GM12878 (cell line): ENCODE data around the gene PAX1. TPM values are rescaled to one million over a fixed set of nuclear protein-coding genes. Genes with fewer than 3 reads are reported as not detected.

Experiments used
- ATAC-seq: fragments of 200-7000 bp; cut with Tn5 transposase; 3 replicates; pipeline ENCODE4 v1.9.1; 2020; ENCODE audit warnings: mild to moderate bottlenecking, moderate library complexity
- BruUV-seq: library from RNA; stranded (reverse); fragments of 400-500 nt; replicated peaks from 2 replicates; lab custom pipeline; 2021; lab: Mats Ljungman, UMichigan
- CTCF ChIA-PET: fragments of 300-600 bp; sonication (Branson Sonifier 250); formaldehyde crosslinking; extraction: SDS; loops from one replicate; lab custom pipeline; 2021; ENCODE audit warnings: inconsistent platforms; lab: Yijun Ruan, JAX
- POLR2A ChIA-PET: fragments of 350-600 bp; formaldehyde crosslinking; extraction: SDS; loops from one replicate; lab custom pipeline; 2021; ENCODE audit warnings: inconsistent platforms; lab: Charles Lee
- RAD21 ChIA-PET: fragments of 300-600 bp; sonication (Branson Sonifier 250); formaldehyde crosslinking; loops from one replicate; lab custom pipeline; 2023; ENCODE audit warnings: antibody characterized with exemption; ENCODE audit not compliant: unreplicated experiment; lab: Charles Lee
- SMC1A ChIA-PET: fragments of 300-600 bp; sonication (Branson Sonifier 250); formaldehyde crosslinking; loops from one replicate; lab custom pipeline; 2023; ENCODE audit not compliant: unreplicated experiment, uncharacterized antibody; lab: Charles Lee
- DNase-seq: peaks from one replicate; pipeline ENCODE4 v3.0.0-alpha.2; 2011; ENCODE audit warnings: low read depth, low spot score
- FAIRE-seq: peaks from 3 replicates; lab custom pipeline; 2011; peaks lifted over from hg19 to GRCh38; lab: Jason Lieb, UNC
- H2AFZ ChIP-seq: 2 replicates; pipeline ENCODE4 v1.6.0; 2011; ENCODE audit warnings: low read depth, low read length, control low read depth; ENCODE audit not compliant: control insufficient read depth
- H3K27ac ChIP-seq: 2 replicates; pipeline ENCODE4 v1.5.1; 2011; ENCODE audit warnings: control low read depth; ENCODE audit not compliant: control insufficient read depth, insufficient read depth
- H3K27me3 ChIP-seq, 2 experiments: replicated peaks in 1 of 2; 2 replicates each; pipeline versions ENCODE4 v1.6.0 to v1.6.1; 2011; ENCODE audit warnings: low read length in 1 of 2; ENCODE audit not compliant: control insufficient read depth in 2 of 2, insufficient read depth in 2 of 2
- H3K36me3 ChIP-seq, 2 experiments: 2 replicates each; pipeline ENCODE4 v1.5.1; 2011; ENCODE audit warnings: low read length in 1 of 2; ENCODE audit not compliant: control insufficient read depth in 2 of 2, insufficient read depth in 2 of 2
- H3K4me1 ChIP-seq: 2 replicates; pipeline ENCODE4 v1.6.1; 2011; ENCODE audit warnings: mild to moderate bottlenecking, low read length, moderate library complexity, mixed read lengths; ENCODE audit not compliant: control insufficient read depth, insufficient read depth
- H3K4me2 ChIP-seq: 2 replicates; pipeline ENCODE4 v1.6.0; 2011; ENCODE audit warnings: control low read depth; ENCODE audit not compliant: control insufficient read depth, insufficient read depth
- H3K4me3 ChIP-seq: fragments of 200-600 bp; sonication (generic); 2 replicates; pipeline ENCODE4 v1.5.1; 2016
- H3K79me2 ChIP-seq: 2 replicates; pipeline ENCODE4 v1.6.0; 2011; ENCODE audit warnings: low read length; ENCODE audit not compliant: control insufficient read depth, insufficient read depth
- H3K9ac ChIP-seq: 2 replicates; pipeline ENCODE4 v1.8.0; 2011; ENCODE audit warnings: low read length, control low read depth, mixed read lengths; ENCODE audit not compliant: control insufficient read depth, insufficient read depth
- H3K9me3 ChIP-seq: replicated peaks from 3 replicates; pipeline ENCODE4 v1.5.1; 2011; ENCODE audit warnings: mild to moderate bottlenecking, low read length; ENCODE audit not compliant: control insufficient read depth, insufficient read depth
- H4K20me1 ChIP-seq: 2 replicates; pipeline ENCODE4 v1.6.0; 2011; ENCODE audit not compliant: control insufficient read depth, insufficient read depth
- EGR1 ChIP-seq, 2 experiments: IDR thresholded peaks; 1 replicate in 1 of 2; 2 replicates in 1 of 2; pipeline ENCODE4 v1.6.1; 2011 to 2012; ENCODE audit warnings: low read depth in 2 of 2, low read length in 2 of 2, borderline replicate concordance in 1 of 2, mild to moderate bottlenecking in 1 of 2, moderate library complexity in 1 of 2
- KDM1A ChIP-seq: fragments of 200-600 bp; sonication (generic); IDR thresholded peaks from 2 replicates; pipeline ENCODE4 v1.6.1; 2016; ENCODE audit warnings: borderline replicate concordance
- LARP7 ChIP-seq: fragments of 450-650 bp; IDR thresholded peaks from 2 replicates; pipeline ENCODE4 v1.6.1; 2017; ENCODE audit warnings: mild to moderate bottlenecking
- SKIL ChIP-seq: fragments of 450-650 bp; IDR thresholded peaks from 2 replicates; pipeline ENCODE4 v1.6.1; 2017; ENCODE audit warnings: mild to moderate bottlenecking, low read depth, inconsistent platforms; ENCODE audit not compliant: poor library complexity, severe bottlenecking
- SRF ChIP-seq, 2 experiments: IDR thresholded peaks; 2 replicates each; pipeline ENCODE4 v1.6.1; 2011; ENCODE audit warnings: low read depth in 2 of 2, low read length in 2 of 2, mild to moderate bottlenecking in 1 of 2, moderate library complexity in 1 of 2
- ZZZ3 ChIP-seq: IDR thresholded peaks from 2 replicates; pipeline ENCODE4 v1.6.1; 2011; ENCODE audit warnings: low read depth; ENCODE audit not compliant: control insufficient read depth, insufficient read length
- WGBS: methylation state at CpG from one replicate; pipeline ENCODE4 v1.1.6; 2016; ENCODE audit warnings: low lambda C conversion rate; ENCODE audit not compliant: insufficient replicate concordance, insufficient coverage; ENCODE audit errors: missing lambda C conversion rate; 5-methylcytosine and 5-hydroxymethylcytosine counted together
- in situ Hi-C: fragments of 300-500 bp; cut with MboI; formaldehyde crosslinking; loops from 9 replicates; pipeline ENCODE4 v1.14.3; 2018; ENCODE audit warnings: mixed read lengths
- intact Hi-C: fragments of 100-400 bp; cut with micrococcal nuclease; formaldehyde crosslinking; loops from one replicate; pipeline ENCODE4 v1.14.2; 2022; ENCODE audit not compliant: unreplicated experiment
- polyA plus RNA-seq, 11 experiments: library from polyadenylated mRNA; depleted of rRNA in 4 of 11; unstranded in 6 of 11; stranded (reverse) in 5 of 11; fragments of >200 nt; fragmentation: Nextera tagmentation in 4 of 11; fragmentation: Illumina TruSeq in 1 of 11; extraction: Ambion mirVana in 4 of 11; extraction: Trizol in 1 of 11; gene quantifications; 1 replicate in 1 of 11; 2 replicates in 10 of 11; pipeline versions ENCODE4 v1.2.1 to v1.2.3, GENCODE V29; 2011 to 2016; ENCODE audit warnings: inconsistent platforms in 2 of 11, missing spikeins in 2 of 11, low read depth in 1 of 11
- total RNA-seq, 4 experiments: library from RNA; depleted of rRNA in 3 of 4; stranded (reverse); fragments of >200 nt in 3 of 4; fragmentation: Illumina TruSeq in 1 of 4; extraction: Trizol in 1 of 4; gene quantifications; 2 replicates each; pipeline versions ENCODE4 v1.2.1 to v1.2.3, GENCODE V29; 2013 to 2021

Gene PAX1
- total and polyA plus RNA-seq, 10 of the 15 experiments (the other 5 are each of a cell fraction or from before 2014, with no cell fraction given) = not detected

DNA sequence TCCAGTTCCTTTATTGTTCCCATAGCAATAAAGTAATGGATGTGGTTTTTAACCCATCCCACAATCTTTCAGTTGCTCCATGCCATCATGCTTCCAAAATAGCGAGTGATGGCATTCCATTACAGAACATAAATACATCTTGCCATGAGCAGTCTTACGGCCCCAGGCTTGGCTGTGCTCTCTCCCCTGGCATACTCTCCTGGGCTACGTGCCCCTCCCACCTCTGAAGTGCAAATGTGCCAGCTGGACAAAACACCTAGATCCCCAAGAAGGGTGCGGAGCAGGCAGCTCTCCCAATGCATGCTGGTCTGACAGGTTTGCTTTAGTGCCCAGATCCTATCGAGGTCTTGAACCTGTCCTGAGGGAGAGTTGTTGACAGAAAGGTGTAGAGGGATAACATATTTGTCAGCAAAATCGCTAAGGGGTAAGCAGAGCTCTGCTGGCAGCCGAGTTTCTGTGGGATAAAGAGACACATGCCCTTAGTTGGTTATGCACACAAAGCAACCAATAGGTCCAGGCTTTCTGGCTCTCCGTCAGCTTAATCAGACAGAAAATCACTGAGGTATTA, 43.9 kb upstream of the PAX1 start:
- Histone ChIP-seq H3K9ac (no peak overlapping the region), H4K20me1 (no peaks in the 10 kb centered on the region), H3K27me3 (no peaks in the 10 kb centered on the region), H3K4me3 (no peak overlapping the region), H3K79me2 (no peaks in the 10 kb centered on the region), H3K4me1 (no peaks in the 10 kb centered on the region), H3K27ac (no peak overlapping the region), H2AFZ (no peak overlapping the region), H3K36me3 (no peaks in the 10 kb centered on the region), H3K9me3 (no peaks in the 10 kb centered on the region), H3K4me2 (no peak overlapping the region)
- BruUV-seq = no TSS peak
- intact Hi-C loops (no loop called here), in situ Hi-C loops (no loop called here)
- DNase-seq (no peak), FAIRE-seq (no peak), ATAC-seq (no peak)
- WGBS = 37% methylated on average over 8 of the region's 8 CpGs
- ChIA-PET SMC1A (interaction anchor here (0.6 kb wide), 1 partner anchor 728 kb away, joined by 3 read pairs; no protein-coding TSS in a partner anchor), RAD21 (no interaction called here), POLR2A (no interaction called here), CTCF (no interaction called here)
- TF ChIP-seq ZZZ3 (no peak), EGR1 (IDR thresholded peaks at IDR 0.05; ENCODE audit: borderline replicate concordance in 1 of 2, low read depth in 2 of 2, low read length in 2 of 2) (no peak), SKIL (no peak), KDM1A (no peak), LARP7 (no peak)

- intact Hi-C loops (no loop called here), in situ Hi-C loops (no loop called here)
- ATAC-seq = no peak
- CTCF ChIA-PET = no interaction called here
- Histone ChIP-seq H3K9me3 (no peaks in the 10 kb centered on the region), H4K20me1 (no peaks in the 10 kb centered on the region), H3K27ac (no peak overlapping the region), H2AFZ (no peak overlapping the region), H3K4me2 (no peak overlapping the region), H3K4me3 (no peak overlapping the region), H3K27me3 (no peaks in the 10 kb centered on the region), H3K36me3 (no peaks in the 10 kb centered on the region), H3K4me1 (no peaks in the 10 kb centered on the region), H3K79me2 (no peaks in the 10 kb centered on the region), H3K9ac (no peak overlapping the region)
- BruUV-seq = no TSS peak
- SMC1A ChIA-PET = no interaction called here
- DNase-seq = no peak
- RAD21 ChIA-PET = no interaction called here
- POLR2A ChIA-PET = no interaction called here
- no peak for TF ChIP-seq SRF (IDR thresholded peaks at IDR 0.05; ENCODE audit: low read depth in 2 of 2, low read length in 2 of 2)
- WGBS = 57% methylated on average over 2 of the region's 2 CpGs
- no peak for FAIRE-seq
Observed at GRCh38 chr20:21663465-21663864, 42.0 kb upstream of the PAX1 start.
